Fibroblast of the conjunctiva (primary cell): ENCODE results near the gene ZNF385A.

ENCODE experiments used
- DNase-seq: peaks from one replicate; pipeline ENCODE4 v3.0.0-alpha.2; 2010; ENCODE audit warnings: low read depth

ZNF385A gene, protein sequence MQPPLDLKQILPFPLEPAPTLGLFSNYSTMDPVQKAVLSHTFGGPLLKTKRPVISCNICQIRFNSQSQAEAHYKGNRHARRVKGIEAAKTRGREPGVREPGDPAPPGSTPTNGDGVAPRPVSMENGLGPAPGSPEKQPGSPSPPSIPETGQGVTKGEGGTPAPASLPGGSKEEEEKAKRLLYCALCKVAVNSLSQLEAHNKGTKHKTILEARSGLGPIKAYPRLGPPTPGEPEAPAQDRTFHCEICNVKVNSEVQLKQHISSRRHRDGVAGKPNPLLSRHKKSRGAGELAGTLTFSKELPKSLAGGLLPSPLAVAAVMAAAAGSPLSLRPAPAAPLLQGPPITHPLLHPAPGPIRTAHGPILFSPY

DNA sequence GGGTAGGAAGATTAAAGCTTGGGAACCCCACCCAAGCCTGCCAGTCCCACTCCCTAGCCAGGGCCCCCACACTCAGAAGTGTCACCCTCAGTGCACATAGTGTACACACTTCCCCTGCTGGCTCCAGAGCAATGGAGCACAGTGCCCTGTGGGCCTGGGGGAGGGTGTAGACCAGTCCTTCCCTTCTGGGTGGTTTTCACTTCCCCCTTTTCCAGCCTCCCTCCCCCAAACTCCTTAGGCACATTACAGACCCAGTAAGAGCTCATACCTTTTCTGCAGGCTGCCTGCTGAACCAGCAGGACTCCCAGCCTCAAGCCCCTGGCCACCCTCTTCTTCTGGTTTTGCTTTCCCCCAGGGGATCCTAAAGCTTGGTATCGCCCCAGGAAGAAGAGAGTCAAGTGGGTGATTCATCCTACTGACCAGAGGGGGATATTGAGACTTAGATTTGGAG, at the start of gene ZNF385A:
ZNF385A (minus strand) TSS at position 143 of the 451 bp plus-strand sequence. CDS start 219 bp downstream, outside the sequence.
- no peak for DNase-seq

DNA sequence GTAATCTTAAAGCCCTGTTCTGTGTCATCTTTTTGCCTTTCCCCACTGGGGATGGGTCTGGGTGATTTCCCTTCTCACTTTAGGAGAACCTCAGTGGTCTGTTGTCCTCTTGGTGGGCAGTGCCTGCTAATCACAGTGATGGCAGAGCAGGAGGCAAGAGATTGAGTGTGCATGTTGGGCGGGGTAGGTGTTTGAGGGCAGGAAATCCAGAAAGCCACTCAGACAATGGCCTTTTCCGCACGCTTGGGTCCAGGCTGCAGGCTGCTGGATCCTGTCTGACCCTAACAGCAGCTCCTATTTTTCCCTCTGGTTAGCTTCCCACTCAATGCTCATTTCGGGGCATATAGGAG, 48.3 kb upstream of the ZNF385A start:
- no peak for DNase-seq

DNA sequence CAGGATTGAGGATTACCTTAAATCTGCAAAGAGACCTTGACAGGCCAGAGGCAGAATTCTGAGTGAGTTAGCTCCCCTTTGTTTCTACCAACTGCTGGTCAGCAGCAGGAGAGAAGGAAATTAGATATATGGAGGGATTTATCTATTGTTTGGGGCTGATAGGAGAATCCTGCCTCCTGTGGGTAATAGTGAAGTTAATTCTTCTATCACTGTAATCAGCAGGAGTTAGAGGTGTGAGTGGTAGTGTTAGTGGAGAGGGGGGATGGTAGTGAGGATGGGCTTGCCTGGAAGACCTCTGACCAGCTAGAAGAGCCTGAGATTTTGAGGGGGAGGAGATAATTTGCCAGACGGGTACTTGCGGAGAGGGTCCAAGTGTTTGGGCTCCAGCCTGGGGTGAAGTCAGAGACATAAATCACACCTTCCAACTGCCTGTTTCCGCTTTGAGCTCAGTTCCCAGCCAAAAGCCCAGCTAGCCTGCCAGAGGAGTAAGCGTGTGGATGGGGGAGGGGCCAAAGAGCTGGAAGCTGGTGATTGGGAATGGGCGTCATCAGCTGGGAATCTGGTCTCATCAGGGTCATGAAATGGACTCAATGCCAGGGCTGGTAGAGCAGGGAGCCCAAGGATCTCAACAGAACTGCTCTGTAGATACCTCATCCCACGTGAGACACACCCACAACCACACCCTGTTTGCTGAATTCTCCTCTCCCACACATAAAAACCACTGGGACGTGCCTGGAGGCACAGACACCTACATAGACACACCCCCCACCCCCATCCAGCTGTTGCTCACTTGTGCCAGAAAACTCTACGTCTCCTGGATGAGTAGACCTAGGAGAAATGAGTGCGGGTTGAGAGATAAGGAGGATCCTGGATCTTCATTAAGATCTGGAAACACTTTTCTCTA, 47.6 kb upstream of the ZNF385A start:
- no peak for DNase-seq

DNA sequence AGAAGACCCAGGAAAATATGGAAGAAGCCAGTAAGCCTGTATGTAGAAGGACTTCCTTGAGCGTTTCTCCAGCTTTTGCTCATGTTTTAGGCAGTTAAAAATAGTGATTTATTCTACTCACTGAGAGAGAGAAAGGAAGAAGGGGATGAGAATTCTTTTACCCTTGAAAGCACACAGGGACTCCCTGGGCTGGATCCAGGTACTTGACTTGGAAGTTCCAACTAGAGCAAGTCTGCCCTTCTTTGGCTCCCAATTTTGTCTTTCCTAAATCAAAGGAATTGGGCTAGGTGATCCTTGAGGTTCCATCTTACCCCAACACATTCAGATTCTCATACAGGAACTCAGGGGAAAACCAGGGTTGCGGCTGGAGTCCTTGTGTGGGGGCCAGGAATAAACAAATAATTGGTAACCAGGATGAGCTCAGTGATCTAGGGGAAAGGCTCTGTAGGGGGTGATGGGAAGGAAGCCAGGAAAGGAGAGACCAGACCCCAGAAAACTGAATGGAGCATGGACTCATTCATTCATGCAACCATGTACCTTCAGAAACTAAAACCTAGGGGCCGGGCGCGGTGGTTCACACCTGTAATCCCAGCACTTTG, 46.0 kb upstream of the ZNF385A start:
- DNase-seq = no peak

DNA sequence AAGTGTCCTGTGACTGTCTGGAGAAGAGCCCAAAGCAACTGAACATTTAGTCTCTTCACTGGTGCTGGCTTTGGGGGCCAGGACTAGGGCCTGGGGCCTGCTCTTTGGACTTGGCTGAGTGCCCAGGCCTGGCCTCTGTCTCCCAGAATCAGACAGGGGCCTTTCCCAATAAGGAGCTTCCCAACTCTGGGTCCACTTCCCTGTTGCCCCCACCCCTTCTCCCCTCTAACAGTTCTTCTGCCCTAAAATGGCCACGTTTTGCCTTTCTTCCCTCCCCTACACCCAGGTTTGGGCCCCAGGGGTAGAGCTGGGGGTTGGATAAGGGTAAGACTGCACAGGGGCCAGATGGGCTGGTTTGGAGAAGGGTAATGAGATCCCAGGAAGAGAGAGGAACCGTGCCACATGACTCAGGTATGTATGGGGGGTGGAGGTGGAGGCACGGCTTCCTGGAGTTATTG, 44.5 kb upstream of the ZNF385A start:
- DNase-seq = no peak

DNA sequence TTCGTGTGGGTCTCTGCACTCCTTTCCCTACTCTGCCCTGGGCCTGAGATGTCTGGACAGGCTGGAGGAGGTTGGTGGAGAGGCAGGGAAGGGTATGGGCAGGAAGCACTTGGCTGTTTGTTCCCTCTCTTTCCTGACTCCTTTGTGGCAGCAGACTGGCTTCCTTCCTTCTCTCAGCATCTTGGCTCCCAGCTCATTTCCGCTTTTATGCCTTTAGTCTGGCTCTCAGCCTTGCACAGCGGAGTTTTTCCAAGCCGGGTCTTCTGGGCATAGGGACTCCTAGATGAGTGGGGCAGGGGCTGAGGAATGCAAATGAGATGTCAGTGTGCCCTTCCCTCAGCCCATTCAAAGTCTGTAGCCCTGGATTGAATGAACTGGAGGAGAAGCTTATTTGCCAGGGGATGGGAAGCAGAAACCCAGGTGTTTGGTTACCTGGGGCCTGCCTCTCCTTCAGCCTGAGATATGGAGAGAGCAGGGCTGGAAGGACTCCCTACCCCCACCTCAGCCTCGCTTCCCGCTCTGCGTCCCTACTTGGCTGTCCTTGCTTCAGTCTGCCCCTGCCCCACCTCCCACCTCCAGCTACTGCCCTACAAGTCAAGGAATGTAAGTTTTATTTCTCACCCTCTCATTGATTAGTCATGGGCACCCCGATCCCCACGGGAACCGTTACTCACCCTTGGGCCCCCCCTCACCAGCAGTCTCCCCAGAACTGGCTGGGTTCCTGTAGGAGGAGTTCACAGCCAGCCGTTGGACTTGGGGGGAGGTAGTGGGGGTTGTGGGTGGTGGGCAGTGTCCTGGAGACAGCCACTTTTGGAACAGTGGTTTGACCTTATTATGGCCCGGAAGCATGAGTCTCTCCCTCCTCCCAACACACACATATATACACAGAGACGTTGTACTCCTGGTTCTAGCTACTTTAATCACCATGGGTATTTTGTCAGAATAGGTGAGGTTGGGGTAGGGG, 43.8 kb upstream of the ZNF385A start:
- no peak for DNase-seq

DNA sequence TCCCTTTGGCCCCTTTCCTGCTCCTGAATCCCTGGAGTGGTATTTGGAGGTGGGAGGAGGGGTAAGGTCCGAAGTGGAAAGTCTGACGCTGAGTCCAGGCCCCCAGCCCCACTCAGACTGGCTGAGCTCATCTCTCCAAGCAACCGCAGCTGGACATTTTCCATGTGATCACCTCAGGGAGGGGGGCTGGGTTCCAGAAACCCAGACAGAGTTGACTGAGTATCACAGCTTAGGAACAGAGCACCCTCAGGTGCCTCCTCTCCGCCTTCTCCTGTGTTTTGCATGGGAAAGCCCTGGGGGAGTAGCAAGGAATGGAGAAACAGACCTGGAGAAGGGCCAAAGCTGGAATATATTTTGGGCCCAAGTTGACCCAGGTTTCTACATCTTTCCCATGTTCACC, 42.6 kb upstream of the ZNF385A start:
- no peak for DNase-seq

DNA sequence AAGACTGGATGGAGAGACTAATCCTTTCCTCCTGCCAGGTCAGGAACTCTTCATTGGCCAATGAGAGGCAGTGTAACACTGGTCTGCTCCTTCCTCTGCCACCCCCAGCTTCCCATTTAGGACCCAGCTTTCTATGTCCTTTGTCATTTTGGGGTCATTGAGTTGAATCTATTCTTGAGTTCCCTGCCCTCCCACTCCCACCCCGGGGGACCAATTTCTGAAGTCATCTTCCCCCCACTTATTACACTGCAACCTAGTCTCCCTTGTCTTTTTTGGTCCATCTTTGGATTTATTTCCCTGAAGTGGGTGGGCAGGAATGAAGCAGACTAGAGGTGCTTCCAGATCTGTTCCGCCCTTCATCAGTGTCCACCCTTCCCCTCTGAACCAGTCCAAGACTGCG, 42.2 kb upstream of the ZNF385A start:
- no peak for DNase-seq

DNA sequence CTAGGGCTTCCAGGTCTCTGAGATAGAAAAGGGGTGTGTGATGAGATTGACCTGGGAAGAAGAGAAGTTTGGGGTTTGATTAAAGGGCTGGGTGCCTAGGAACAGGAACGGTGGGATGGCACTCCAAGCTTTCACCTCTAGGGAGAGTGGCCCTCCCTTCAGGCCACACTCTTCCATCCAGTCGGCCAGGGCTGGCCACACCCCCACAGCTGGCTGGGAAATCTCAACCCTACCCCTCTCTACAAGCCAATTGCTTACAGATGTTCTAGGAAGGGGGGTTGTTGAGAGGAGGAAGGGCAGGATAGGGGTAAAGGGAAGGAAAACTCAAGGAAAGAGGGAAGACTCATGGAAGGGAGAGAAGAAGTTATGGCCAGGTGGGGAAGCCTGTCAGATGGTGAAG, 41.2 kb upstream of the ZNF385A start:
- DNase-seq = no peak

DNA sequence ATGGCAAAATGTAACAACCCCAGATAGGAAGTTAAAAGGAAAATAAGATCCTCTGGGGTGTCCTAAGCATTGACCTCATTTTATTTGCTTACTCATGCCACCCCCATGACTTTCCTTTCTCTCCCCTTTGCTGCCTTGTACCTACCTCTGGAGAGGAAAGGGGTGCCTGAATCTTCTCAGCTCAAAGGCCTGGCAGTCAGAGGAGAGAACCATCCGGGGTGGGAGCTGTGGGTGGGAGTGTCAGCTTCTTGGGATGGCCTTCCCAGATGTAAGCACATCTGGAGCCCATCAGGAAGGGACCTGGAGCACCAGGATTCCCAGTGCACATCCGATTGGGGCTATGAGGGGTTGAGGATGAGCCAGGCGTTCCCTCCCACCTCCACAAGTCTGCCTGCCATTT, 39.7 kb upstream of the ZNF385A start:
- DNase-seq = no peak

DNA sequence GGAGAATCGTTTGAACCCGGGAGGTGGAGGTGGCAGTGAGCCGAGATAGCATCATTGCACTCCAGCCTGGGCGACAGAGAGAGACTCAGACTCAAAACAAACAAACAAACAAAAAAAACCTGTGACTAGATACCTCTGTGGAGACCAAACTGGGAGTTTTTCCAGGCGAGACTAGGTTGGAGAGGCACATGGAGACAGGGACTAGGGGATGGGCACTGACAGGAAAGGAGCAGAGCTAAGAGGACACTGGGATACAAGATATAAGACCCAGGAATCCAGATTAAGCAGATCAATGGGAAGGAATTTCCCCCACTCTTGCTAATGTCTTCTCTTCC, 39.2 kb upstream of the ZNF385A start:
- no peak for DNase-seq

DNA sequence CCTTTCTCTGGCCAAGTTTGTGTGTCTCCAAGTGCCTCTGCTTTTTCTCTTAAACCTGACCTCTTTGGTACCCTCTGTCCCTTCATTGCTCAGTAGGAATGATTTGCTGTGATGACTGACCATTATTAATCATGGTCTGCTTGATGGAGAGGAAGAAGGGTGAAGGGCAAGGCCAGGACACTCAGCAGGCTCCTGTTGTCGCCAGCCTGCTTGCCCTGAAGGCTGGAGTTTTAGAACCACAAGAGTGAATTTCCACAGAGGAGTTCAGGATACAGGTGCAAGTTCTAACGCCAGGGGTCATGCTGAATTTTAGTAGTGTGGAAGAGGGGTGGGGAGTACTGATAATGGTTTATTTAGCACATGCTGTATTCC, 37.3 kb upstream of the ZNF385A start:
- no peak for DNase-seq

DNA sequence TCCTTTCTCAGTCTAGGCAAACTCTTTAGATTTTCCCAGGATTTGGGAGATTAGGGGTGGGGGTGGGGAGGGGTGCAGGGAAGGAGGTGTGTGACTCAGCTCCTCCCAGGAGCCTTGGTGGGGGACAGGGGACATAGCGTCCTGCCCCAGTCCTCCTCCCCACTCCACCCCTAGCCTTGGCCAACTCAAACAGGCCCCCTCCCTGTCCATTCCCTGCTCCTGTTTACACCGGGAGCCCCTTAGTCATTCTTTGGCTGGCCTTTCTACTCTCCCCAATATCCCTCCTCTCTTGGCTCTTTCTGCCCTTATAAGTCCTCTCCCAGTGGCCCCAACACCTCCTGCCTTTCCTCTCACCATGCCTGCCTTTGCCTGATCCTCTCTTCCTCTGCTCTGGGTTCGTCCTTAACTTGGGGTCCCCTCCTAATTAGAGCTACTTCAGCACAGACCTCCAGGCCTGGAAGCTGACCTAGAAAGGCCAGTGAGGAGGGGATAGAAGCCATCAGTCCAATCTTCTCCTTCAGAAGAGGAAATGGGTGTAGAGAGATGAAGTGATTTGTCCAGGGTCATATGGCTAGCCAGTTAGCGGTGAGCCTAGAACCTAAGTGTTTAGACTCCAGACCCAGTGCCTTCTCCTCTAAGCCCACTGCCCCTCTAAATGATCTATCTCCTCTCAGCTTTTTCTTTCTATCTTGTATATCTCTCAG, 36.8 kb upstream of the ZNF385A start:
- no peak for DNase-seq

DNA sequence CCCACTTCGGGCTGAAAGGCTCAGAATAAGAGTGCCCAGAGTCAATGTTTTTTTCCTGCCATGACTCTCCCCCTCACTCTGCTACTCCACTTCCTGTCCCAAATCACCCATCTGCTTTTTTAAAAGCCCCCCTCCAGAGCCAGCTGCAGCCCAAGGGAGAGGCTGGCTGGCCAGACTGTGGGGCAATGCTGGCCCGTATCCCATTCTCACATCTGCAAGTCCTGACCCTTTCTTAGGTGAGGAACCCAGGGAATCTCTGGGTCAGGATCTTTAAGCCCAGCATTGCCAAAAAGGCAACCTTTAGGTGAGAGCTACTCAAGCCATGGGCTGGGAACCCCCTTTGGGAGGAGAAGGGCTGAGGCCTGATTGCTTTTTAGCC, 36.2 kb upstream of the ZNF385A start:
- DNase-seq = no peak

DNA sequence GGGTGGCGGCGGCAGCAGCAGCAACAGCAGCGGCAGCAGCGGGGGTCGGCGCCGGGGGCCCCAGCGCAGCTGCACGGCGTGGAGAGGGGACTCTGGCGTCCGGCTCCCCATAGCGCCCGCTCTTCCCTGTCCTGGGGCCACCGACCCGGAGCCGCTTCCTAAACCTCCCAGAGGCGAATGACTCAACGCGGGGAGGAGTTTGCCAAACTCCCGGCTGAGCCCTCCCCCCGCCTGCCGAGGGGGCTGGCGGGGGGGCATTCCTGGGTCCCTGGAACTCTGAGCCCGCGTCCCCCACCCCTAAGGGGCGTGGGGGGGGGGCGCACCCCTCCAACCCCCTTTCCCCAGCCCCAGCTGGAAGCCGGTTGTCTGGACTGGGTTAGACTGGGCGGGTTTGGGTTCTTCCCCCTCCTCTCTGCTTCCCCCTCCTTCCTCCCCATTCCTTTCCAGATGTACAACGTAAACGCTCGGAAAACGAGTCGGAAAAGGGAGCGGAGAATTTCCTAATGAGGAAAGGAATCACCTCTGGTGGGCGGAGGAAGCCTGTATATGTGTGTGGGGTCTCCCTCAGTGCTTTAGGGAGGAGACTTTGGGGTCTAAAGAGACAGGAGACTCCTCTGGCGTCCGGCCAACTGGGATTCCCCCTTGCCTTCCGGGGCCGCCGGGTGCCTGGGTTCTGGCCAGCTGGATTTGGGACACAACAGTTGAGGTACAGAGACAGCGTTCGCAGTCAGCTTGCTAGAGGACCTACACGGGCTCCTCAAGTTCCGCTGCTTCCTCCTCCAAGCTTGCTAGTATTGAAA, 34.8 kb upstream of the ZNF385A start, which contains the start of gene ITGA5:
ITGA5 (minus strand) TSS at position 179 of the 800 bp plus-strand sequence; CDS start at position 111, 68 bp downstream.
- no peak for DNase-seq

DNA sequence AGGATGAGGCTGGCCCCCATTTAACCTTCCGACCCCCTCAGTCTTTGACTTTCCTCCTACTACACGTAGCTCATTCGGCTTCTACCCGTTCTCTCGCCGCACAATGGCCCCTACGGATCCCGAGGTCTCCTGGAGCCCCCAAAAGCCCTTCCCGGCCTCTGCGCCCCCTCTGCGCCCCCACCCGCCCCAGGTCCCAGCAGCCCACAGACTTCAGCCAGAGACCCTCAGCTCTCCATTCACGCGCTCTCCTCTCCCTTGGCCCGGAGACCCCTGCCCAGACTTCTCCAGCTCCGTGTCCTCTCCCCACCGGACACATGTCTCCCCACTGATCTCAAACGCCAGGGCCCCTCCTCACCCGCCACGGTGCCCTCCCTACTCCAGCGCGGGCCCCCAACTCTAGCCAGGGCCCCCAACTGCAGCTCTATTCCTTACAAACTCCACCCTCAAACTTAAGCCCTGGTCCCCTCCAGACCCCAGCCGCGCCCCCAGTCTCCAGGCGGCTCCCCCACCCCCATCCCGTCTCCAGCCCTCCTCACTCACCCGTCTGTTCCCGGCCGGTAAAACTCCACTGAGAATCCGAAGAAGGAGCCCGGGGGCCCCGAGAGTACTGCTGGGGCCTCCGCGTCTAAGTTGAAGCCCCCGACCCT, 34.0 kb upstream of the ZNF385A start:
- no peak for DNase-seq

DNA sequence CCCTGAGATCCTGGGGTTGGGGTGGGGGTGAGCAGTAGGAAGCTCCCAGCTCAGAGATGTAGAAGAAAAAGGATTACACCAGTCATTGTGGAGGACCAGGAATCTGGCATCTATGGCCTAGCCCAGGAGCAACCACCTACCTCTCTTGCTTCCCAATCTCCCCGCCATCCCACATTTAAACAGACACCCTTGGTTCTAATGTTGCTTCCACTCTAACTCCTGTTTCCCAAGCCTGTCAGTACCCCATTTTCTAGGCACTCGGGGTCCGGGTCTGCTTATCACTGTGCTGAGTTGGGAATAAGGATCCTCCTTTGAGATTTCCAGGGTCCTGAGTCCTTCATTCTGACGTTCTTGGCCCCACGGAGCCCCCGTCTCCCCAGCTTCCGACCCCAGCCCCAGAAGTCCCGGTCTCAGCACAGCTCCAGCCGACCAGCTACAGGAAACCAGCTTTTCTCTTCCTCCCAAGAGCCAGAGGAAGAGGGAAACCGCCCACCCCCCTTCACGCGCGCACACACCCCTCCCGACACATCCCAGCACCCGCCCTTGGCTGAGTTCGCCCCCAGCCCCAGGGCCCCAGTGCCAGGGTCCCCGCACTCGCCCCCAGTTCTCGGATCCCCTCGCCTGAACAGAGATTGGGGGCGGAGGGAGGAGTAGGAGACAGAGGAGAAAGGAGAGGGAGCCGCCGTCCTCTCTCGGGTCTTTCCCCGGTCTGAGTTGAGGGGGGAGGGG, 33.3 kb upstream of the ZNF385A start:
- DNase-seq = no peak

DNA sequence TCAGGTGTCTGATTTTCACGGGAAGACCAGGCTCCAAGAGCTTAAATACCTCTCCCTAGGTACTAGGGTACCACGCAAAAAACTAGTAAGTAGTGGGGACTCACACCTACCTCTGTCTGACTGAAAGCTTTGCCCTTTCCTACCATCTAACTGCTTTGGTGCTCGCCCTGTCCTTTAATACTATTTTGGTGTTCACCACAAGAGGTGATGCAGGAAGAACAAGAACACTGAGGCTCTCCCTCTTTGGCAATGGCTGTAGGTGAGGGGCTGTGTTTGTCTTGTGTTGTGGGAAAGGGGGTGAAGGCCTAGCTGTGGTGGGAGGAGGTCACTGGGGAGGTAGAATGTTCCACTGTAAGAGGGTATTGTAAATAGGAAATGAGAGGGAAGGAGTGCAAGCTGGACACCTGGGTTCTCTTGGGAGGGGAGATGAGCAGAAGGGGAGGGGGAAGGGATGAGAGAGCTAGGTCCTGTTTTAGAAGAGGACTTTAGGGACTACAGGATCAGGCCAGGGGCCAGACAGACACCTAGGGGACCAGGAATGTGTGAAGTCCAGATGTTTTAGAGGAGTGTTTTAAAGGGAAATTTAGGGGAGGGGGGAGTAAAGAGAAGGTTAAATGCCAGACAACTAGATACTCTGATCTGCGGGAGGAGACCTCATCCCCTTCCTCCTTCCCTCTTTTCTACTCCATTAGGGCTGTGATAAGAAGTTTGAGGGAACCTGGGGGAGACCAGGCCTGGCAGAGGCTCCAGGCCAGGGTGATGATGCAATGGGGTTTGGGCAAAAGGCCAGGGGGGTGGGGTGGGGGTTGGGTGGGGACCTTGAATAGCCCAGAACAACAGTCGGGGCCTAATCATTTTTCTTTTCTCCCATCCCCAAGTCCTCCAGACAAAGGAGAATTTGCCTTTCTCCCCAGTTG, 32.4 kb upstream of the ZNF385A start:
- DNase-seq = no peak
